ENCODE measurements around the gene UST.
"Not testable (repeated sequence)": the region's sequence is repeated elsewhere in the genome, so short reads cannot be mapped to it uniquely, and the experiment has no call there.

UST gene

DNA sequence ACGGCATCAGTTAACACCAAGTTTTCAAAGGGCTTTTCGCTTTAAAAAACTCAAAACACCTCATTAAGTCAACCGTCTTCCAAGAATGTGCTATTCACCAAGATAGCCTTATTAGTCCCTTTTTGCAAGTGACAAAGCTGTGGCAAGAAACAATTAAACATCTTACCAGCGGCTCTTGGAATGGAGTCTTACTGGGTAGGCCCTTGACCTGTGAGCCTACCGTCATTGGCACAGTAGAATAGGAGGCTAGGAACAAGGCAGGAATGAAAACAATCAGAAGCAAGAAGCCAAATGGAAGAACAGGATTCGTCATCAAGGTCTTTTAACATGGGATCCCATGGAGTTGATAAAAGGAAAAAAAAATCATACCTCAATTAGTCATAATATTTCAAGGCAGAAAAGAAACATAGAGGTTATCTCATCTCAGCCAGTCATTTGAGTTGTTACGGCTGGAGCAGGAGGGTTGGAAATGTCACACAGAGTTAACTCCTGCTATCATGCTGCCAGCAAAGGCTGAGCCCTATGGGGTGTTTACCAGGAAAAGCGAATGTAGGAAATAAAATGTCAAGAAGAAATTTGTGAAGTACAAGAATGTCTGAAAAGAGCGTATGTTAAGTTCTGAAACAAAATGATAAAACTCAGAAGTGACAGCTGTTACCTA, 236.4 kb downstream of the UST start:
- no peak for DNase-seq

DNA sequence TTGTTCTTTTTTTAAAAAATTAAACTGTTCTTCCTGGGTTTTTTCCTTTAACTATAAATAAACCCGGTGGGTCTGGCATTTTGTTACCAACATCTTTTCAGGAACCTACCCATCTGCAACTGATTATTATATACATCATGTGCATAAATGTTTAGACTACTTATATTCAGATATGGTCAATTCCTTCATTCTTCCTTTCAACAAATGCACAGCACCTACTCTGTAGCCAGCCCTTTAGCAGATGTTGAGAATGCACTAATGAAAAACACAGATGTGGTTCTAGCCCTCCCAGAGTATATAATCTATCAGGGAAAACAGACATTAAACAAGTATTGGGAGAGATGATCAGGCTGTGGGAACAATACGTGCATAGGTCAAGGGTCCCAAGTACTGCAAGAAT, 237.1 kb downstream of the UST start:
- no peak for DNase-seq

DNA sequence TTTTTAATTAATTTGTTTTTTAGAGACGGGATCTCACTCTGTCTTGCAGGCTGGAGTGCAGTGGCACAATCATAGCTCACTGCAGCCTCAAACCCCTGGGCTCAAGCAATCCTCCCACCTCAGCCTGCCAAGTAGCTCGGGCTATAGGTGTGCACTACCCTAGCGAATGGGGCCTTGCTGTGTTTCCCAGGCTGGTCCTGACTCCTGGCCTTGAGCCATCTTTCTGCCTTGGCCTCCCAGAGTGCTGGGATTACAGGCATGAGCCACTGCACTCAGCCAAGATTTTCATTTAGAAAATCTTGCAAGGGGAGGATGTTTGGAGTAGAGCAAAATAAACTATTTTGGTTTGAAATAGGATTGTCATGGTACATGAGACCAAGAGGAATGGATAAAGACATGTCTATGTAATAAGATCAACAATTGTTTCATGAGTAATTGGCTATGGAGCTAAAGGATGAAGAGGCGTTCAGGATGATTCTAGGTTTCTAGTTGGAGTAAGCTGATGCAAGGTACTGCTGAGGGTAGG, 237.8 kb downstream of the UST start:
- DNase-seq, result no peak

DNA sequence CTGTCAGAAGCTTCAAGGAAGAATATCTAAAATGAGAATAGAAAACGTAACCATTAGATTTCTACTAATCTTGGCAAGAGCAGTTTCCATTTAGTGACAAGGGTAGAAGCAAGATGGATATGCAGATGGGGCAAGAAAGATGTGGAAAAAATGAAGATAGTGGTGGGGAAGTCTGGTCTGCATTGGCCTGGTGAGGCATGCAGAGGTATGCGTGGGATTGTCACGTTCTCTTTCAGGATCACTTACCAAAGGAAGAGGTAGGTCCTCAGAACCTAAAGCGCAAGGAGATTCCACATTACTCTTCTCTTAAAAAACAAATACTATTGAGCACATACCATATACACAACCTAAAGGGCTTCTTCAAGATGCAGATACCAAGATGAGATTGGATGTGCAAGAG, 238.7 kb downstream of the UST start:
- no peak for DNase-seq

DNA sequence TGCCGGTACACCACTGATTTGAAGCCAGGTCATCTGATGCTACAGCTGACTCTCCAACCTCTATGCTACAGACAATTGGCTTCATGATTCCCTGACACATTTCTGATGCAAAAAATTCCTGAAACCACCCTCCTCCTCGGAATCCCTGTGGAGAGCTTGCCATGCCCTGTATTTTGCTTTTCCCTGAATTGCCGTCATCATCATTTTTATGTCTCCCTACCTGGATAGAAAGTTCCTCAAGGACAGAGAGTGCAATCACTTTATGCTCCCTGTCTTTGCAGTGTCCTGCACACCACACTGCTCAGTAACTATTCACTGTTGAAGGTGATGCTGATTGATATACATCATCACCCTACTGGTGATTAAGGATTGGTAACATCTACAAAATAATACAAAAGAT, 239.8 kb downstream of the UST start:
- DNase-seq, result no peak

DNA sequence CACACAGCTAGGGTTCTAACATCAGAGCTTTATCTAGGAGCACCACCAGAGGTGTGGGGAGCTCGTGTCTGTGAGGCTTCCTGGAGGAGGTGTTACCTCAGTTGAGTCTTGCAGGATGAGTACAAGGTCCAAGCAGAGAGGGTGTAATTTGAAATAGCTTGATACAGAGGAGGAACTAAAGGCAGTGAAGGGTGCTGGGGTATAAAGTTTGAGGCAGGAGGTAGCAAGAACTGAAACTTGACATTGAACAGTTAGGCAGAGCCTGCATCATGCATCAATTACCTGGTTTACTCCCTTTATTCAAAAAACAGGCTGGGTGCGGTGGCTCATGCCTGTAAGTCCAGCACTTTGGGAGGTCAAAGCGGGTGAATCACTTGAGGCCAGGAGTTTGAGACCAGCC, 241.2 kb downstream of the UST start:
- no peak for DNase-seq

DNA sequence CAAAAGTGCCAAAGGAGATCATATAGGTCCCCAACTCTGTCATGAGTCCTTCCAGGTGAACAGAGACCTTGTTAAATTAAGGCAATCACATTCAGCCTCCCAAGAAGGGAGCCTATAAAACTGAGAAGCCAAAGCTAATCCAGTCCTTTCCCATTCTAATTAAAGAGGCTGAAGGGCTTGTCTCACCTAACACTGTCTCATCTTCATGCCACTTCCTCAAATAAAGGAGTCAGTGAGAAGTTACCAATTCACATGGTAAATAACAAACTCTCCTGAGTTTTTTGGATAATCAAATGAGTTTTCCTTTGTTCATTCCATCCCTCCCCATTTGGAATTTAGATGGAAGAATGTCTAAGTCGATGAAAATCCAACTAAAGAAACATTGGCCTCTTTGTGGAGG, 242.8 kb downstream of the UST start:
- DNase-seq, result no peak

DNA sequence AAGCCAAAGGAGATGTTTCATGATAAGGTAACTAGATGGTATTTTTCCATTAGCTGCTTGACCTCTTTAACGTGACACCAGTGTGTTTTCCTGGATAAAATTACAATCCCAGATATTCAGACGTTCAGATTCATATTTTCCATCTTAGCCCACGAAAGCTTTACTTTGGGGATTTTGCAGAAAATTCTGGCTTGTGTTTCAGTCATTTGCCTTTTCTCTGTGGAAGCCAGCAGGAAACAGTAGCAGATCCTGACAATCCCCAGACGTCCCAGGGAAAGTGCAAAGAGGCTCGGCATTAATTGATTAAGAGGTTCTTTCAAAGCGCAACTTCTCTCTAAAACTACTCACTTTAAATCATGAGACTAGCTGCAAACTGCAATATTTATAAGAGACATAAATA, 243.6 kb downstream of the UST start:
- DNase-seq, result no peak

DNA sequence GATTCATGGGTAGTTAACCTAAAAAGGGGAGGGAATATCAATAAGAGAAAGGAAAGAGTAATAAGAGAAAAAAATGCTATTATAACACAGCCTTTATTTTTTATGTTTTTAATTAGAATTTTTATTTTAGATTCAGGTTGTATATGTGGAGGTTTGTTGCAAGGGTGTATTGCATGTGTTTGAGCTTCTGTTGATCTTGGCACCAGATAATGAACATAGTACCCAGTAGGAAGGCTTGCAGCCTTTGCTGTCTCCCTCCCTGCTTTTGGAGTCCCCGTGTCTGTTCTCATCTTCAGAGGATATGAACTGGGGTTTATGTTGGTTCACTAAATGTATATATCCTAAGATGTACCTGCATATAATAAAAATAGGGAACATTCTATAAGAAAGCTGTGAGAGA, 250.0 kb downstream of the UST start:
- DNase-seq, result no peak

DNA sequence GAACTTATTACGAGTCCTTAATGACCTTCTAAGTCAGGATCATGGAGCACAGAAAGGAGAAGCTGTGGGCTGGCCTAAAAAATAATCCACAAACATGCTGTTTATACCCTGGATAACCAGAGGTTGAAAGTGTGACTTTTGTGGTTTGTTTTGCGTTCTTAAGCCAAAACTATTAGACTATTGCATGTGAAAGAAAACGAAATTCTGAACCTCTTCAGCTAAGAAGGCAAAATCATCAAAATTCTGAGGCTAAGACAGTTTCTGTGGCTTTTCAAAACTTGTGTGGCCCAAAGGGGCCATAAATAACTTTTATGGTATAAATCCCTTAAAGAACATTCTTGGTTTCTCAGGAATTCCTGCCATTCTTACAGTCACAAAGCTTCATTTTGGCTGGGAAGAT, 251.0 kb downstream of the UST start:
- no peak for DNase-seq

DNA sequence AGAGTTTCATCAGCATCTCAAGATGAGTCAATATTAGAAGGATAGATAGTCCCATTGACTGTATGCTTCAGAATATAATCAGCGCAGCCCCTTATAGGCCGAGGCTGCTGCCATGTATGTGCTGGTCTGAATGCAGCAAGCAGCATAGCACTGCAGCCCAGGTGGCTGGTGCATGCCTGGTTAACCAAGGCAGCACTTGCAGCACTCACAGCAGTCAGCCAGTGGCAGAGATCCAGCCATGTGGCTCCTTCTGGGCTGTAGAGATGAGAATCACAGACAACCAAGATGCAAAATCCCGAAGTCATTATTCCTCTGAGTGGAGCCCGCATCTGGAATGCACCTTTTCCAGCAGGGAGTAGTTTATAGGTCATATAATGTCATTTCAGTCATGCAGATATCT, 251.9 kb downstream of the UST start:
- no peak for DNase-seq

DNA sequence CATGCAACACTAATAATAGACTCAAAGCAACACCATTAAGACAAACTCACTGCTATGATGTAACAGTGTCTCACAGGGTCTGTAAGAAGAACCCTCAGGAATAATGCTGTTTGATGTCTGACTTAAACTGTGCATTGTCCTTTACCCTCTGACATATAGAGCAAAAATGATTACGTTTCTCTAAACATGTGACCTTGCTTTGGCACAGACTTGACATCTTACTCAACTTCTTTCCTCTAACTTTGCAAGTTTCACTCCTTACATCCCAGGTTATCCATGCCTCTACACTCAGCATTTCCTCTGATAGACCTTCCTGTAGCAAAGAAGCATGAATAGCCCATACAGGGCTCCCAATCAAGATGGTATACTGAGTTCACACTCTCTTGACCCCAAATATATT, 252.7 kb downstream of the UST start:
- DNase-seq, result no peak

DNA sequence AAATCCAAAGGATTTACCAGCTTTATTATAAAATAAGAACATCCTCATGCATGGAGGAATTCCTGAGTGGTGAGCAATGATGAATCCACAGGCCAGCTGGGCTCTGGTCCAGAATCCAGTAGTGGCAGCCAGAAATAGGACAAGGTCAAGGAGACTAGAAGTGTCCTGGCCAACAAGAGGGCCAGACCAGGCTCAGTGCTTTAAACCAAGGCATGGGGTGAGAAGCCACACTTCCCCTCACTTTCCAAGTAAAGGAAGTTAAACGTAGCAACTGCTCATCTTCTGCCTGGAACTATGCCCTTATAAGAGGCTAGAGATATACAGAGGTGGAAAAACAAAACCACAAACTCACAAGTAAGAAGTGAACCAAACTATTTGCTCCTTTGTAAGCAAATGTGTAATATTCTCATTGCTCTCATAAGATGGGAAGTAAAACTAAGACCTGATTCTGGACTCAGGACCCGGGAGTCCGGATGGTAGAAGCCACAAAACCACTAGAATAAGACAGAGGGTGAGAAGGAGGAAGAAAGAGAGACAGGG, 253.2 kb downstream of the UST start:
- no peak for DNase-seq

DNA sequence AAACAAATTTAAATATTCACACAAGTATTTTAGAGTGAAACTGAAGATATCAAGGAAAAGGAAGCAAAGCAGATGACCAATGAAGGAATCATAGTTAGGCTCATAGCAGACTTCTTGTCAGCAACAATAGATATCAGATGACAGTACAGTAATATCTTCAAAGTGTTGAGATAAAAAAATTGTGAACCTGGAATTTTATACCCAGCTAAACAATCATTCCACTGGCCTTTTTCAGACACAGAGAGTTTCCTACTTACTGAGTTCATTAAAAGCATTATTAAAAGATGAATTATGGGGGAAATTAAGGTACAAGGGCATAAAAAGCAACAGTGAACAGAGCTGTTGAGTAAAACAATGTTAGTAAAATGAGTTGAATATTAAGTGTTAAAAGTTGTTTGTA, 254.6 kb downstream of the UST start:
- no peak for DNase-seq

DNA sequence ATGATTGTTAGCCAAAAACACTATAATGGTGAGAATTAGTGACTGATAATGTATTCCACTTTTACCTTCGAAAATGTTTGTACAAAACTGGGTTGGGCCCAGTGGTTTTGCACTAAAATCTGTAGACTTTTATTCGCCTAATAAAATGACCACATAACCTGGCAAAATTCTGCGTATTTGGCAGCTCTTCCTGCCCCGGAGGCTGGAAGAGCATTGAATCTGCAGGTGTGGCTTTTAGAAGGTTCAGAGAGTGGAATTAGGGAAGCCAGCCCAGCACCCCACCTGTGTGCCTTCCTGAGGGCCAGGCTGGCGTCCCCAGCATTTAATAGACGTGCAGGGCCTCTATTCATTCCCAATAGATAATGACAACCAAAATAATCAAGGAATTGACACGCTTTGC, 256.7 kb downstream of the UST start:
- no peak for DNase-seq

DNA sequence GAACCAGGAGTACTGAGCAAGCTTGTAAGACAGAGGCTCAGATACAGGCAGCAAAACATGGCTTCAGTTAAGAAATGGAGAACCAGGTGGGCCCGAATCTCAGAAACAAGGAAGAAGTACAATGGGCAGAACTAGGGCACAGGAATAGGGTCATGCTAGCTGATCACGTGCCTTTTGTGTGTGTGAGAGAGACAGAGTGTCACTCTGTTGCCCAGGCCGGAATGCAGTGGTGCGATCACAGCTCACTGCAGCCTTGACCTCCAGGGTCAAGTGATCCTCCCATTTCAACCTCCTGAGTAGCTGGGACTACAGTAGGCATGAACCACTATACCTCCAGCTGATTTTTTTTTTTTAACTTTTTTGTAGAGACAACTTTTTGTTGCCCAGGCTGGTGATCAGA, 257.8 kb downstream of the UST start:
- no peak for DNase-seq

DNA sequence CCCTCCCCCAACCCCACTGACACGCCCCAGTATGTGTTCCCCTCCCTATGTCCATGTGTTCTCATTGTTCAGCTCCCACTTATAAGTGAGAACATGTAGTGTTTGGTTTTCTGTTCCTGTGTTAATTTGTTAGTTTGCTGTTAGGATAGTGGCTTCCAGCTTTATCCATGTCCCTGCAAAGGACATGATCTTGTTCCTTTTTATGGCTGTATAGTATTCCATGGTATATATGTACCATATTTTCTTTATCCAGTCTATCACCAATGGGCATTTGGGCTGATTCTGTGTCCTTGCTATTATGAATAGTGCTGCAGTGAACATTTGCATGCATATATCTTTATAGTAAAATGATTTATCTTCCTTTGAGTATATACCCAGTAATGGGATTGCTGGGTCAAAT, 259.4 kb downstream of the UST start:
- not testable (repeated sequence) for DNase-seq

DNA sequence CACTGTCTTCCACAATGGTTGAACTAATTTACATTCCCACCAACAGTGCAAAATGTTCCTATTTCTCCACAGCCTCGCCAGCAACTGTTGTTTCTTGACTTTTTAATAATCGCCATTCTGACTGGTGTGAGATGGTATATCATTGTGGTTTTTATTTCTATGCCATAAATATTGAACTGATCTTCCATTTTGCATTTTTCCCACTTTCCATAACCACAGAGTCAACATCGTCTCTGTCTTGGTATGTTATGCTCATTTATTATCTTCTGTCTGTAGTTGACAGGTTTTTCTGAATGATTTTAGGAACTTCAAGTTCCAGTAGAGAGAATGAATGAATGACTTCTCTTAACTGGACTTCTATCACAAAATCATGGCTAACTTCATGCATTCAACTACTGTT, 259.8 kb downstream of the UST start:
- no peak for DNase-seq

DNA sequence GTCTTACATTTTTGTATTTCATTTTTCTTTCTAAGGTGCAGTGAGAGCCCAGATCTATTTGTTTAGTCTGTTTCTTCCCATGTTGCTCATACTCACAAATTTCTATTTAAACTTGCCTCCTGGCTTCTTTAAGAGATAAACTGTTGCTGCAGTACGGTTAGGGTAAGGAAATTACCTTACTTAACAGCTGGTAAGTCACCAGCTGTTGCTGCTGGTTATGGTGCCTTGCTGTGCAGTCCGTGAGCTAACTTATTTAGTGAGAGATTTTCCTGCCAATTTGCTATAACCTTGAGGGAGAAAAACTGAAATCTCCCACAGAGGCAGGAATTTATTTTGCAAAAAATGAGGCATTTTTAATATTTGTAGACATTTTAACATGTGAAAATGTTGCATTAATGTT, 261.0 kb downstream of the UST start:
- no peak for DNase-seq

DNA sequence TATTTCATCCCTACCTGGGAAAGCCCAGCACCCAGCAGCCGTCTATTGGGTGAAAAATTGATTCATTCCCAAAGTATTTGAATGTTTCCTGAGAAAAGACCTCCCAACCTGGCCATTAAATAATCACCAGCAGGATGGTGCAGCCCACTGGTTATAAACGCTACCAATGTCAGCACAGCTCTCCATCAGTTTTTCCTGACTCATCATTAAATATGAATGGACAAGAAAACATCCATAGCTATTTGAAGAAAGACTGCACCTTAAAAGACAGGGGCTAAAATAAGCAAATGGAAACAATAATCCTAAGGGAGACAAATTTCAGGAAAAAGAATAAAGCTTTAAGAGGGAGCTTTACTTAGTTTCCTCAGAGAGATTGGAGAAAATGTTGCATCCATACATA, 261.9 kb downstream of the UST start:
- DNase-seq, result no peak

DNA sequence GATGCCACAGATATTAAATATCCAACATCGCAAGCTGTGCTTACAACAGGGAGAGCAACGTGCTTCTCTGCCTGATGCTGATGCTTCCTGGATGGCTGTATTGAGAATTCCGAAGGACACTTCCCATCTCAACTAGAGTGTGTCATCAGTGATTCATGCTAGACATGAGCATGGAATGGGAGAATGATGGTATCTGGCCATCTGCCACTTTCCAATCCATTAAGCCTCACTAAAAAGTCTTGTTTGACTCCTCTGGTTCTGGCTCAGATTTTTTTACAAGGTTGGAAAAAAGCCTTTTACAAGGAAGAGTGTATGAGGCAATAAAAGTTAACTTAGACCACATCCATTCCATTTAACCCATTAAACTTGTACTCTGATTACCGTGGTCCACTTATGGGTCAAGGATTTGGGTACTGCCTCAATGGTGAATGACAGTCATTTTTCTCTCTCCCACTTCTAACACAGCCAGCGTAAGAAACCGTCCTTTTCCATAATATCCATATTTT, 265.3 kb downstream of the UST start:
- no peak for DNase-seq

DNA sequence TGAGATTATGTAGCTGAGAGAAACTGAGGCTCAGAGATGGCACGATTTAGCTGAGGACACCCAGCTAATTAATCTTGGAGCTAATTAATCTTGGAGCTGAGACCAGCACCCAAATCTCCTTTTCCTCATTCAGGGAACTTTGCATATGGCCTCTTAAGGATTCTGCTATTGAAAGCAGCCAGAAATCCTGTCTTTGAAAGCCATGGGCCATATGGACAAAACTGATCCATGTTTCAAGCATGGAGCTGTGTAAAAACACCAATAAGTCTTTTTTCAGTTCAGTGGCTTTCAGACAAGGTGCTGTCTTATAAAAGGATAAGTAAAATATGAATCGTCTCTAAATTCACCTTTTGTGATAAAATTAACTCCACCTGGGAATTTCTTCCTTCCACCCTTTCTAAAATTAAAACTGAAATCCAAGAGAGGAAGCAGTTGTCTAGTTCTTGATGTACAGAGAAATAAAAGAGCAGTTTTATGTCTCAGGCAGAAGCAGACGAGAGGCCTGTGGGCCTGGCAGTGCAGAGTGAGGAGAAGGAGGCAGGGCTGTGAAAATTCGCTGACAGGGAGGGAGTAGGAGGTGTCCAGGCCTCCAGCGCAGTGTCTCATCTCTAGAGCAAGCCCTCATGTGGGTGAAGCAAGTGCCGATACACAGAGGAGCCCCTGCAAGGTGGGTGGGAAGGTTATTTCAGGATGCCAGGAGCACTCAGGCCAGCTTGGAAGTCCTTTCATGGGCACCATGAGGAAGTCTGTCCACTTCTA, 266.9 kb downstream of the UST start:
- no peak for DNase-seq

DNA sequence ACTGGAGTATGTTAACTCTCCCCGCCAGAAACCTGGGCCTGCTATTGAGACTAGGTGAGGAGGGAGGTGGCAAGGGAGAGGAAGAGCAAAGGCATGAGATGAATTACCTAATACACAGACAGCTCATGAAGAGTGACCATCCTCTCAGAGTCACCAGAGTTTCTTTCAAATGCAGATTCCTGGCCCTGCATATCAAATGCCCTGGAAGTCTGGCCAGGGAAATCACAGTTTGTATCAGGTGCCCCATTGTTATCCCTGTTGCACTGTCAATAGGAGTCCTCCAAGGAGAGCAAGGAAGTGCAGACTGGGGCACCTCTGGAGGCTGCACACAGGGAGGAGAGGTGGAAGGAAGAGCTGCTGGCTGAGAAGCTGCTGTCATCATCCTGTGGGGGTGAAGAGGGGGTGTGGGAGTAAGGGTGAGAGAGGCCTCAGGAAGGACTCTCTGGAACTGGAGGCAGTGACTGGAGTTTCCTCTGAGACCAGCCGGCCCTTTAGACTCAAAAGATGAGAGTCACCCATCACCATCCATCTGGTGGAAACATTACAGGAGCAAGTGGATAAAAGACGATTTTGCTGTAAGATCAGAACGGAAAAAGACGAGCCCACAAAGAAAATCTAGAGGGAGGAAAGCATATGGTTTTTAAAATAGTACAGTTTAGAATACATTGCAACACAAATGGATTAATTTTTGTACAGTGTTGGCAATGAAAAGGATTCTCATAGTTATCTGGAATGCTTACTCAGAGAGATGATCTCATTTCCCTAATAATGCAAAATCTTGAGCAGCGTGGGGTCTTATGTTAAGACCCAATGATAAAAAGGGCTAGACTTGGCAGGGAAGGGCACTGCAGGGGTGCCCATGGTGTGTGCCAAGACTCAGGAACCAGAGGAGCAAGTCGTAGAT, 268.1 kb downstream of the UST start:
- DNase-seq, result no peak

Data from AML-193 (cell line).